ENCODE data around the gene HOXA4. TPM values are rescaled to one million over a fixed set of nuclear protein-coding genes. Genes with fewer than 3 reads are reported as not detected.

Gene HOXA4
- total RNA-seq, 1 donor from 2014 or later, result 0.98 TPM

DNA sequence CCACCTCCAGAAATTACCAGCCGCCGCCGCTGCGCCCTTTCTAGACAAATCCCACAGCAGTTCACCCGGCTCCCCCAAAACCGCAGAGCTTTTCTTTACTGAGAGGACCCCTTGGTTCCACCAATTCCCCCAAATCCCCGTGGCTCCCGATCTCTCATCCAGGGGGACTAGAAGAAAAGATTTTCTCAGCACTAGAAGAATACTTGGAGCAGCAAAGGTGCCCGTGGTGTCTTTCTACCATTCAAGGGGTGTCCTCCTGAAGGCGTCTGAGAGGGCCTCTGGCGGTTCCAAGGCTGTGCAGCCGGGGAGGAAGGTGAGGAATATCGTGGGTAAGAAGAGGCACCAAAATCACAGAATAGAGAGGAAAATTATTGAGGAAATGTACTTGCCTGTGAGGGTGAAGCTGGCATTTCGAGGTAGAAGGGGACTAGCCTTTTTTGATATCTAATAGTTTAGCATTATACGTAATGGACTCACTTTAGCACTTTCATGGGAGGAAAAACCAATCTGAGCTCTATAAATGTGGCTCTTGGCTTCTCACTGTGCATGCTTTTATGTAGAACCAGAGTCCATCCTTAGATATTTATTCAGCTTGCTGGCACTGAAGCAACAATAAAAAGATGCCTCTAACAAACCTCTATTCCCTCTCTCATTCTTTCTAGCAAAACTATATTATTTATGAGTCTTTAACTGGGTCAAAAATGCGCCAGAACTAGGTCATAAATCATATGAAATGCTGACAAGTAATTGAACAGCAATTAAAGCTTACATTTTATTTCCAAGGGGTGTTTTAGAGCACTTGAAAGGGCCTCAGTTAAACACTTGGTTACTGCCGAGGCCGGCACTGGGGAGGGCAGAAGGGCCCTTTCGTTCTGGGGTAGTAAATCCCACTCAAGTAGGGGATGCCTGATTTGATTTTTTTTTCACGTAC lies 14.3 kb downstream of the HOXA4 start:
- TF ChIP-seq, protein P1, sequence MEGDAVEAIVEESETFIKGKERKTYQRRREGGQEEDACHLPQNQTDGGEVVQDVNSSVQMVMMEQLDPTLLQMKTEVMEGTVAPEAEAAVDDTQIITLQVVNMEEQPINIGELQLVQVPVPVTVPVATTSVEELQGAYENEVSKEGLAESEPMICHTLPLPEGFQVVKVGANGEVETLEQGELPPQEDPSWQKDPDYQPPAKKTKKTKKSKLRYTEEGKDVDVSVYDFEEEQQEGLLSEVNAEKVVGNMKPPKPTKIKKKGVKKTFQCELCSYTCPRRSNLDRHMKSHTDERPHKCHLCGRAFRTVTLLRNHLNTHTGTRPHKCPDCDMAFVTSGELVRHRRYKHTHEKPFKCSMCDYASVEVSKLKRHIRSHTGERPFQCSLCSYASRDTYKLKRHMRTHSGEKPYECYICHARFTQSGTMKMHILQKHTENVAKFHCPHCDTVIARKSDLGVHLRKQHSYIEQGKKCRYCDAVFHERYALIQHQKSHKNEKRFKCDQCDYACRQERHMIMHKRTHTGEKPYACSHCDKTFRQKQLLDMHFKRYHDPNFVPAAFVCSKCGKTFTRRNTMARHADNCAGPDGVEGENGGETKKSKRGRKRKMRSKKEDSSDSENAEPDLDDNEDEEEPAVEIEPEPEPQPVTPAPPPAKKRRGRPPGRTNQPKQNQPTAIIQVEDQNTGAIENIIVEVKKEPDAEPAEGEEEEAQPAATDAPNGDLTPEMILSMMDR (IDR thresholded peaks at IDR 0.05), result no peak
- TF ChIP-seq POLR2A (IDR thresholded peaks at IDR 0.05) (no peak), POLR2AphosphoS5 (IDR thresholded peaks at IDR 0.05; ENCODE audit: insufficient read depth in 1 of 2, low read depth in 1 of 2) (no peak)
- H3K27me3 ChIP-seq, result no peaks in the 10 kb centered on the region
- peaks cover 13% of the 10 kb centered on the region for H3K4me1 ChIP-seq
- intact Hi-C loops (cut with DNase I), result no loop called here
- H3K9me3 ChIP-seq, result no peaks in the 10 kb centered on the region
- no peaks in the 10 kb centered on the region for H3K36me3 ChIP-seq
- DNase-seq (ENCODE audit: extremely low spot score in 2 of 2), result peak in 1 of 2 donors; percentile 77
- no peak overlapping the region for H3K27ac ChIP-seq
- H3K4me3 ChIP-seq, result no peak overlapping the region

DNA sequence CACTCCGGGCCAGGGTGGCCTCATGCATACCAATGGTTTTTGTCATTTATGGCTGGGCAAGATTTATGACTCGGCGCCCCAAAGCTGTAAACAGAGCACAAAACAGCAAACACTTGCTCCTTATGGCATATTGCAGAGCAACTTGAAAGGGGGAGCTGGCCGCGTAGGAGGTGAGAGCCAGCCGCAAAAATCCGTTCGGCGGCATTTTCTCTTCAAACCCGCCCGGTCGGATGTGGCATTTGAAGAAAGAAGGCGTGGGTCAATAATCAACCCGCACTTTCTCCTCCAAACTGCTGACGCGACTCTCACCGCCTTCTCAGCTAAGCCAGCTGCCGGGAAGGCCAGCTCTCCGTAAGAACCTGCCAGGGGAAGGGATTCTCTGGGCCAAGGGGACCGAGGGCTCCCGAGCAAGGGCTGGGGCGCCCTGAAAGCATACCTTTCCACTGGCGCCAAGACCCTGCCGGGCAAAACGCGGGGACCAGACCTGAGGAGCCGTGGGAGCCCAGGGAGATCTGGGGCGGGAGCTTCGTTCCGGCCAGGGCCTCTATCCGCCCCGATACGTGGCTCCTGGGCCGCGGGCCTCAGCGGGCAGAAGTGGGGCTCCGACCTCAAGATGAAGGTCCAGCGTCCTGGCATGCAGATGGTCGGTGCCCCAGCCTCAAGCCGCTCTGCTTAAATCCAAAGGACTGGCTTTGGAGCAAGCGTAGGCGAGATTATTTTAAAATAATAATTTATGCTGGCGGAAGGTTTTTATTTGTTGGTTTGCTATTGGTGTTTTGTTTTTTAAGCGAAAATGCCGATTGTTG lies 15.1 kb downstream of the HOXA4 start:
- Histone ChIP-seq H3K9me3 (no peaks in the 10 kb centered on the region), H3K4me1 (peaks cover 13% of the 10 kb centered on the region), H3K36me3 (no peaks in the 10 kb centered on the region), H3K4me3 (peak overlapping the region in 1 of 2 donors; percentile 28), H3K27me3 (no peaks in the 10 kb centered on the region), H3K27ac (no peak overlapping the region)
- peak in 1 of 2 donors; percentile 82 for DNase-seq (ENCODE audit: extremely low spot score in 2 of 2)
- intact Hi-C loops (cut with DNase I), result no loop called here
- TF ChIP-seq, protein P1 (IDR thresholded peaks at IDR 0.05), result no peak
- TF ChIP-seq POLR2AphosphoS5 (IDR thresholded peaks at IDR 0.05; ENCODE audit: insufficient read depth in 1 of 2, low read depth in 1 of 2) (no peak), POLR2A (IDR thresholded peaks at IDR 0.05) (no peak)

DNA sequence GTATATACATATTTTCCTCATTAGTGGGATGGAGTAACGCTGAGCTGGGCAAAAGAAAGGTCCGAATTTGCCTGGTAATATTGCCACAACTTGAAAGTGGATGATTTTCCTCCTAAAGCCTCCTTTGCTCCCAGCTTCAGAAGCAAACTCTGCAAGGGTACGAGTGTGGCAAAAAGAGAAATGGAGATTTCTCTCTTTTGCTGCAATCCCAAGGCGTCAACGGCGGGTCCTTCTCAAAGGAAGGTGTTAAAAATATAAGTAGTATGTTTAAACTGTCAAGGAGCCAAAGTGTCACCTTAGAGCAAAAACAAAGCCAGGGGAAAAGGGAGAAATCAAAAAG lies 15.7 kb downstream of the HOXA4 start:
- DNase-seq (ENCODE audit: extremely low spot score in 2 of 2), result peak in 1 of 2 donors; percentile 61
- Histone ChIP-seq H3K9me3 (no peaks in the 10 kb centered on the region), H3K27ac (no peak overlapping the region), H3K27me3 (no peaks in the 10 kb centered on the region), H3K36me3 (no peaks in the 10 kb centered on the region), H3K4me1 (peaks cover 13% of the 10 kb centered on the region), H3K4me3 (no peak overlapping the region)
- intact Hi-C loops (cut with DNase I), result no loop called here
- TF ChIP-seq POLR2A (IDR thresholded peaks at IDR 0.05) (no peak), POLR2AphosphoS5 (IDR thresholded peaks at IDR 0.05; ENCODE audit: insufficient read depth in 1 of 2, low read depth in 1 of 2) (no peak)

DNA sequence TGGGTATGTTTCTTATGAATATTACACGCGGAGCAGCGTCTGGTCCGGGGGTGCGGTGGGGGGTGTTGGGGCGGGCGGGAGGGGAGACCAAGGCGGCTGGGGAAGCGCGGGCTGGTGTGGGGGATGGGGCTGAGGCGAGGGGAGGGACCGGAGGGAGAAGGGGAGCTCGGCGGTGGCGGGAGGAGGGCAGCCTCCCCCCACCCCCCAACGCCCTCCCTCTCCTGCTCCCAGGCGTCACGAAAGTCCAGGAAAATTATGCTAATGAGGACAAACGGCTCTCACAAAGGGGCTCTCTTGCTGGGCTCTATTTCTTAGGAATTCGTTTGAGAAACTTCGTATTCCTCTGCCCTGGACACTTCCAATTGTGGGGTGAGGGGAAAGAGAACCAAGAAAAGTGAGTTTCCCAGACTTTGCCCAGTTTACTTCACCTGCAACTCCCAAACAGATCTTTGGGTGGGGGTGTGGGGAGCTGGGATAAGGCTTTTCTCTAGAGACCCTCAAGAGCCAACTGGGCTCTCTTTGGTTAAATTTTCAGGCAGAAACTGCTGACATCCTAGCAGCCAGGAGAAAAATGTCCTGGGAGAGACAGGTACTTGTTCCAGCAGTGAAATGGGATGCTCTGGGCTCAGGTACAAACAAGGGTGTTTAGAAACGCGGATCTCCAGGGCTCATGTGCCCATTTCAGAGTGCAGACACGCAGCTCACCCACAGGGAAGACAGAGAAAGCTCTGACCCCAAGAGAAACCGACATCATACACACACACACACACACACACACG lies 16.4 kb downstream of the HOXA4 start:
- intact Hi-C loops (cut with DNase I), result no loop called here
- H3K4me3 ChIP-seq, result peak overlapping the region; percentile 50 to 53
- H3K27me3 ChIP-seq, result no peaks in the 10 kb centered on the region
- DNase-seq (ENCODE audit: extremely low spot score in 2 of 2), result peak in 1 of 2 donors; percentile 46
- TF ChIP-seq, protein P1 (IDR thresholded peaks at IDR 0.05), result no peak
- TF ChIP-seq POLR2AphosphoS5 (IDR thresholded peaks at IDR 0.05; ENCODE audit: insufficient read depth in 1 of 2, low read depth in 1 of 2) (no peak), POLR2A (IDR thresholded peaks at IDR 0.05) (no peak)
- H3K36me3 ChIP-seq, result no peaks in the 10 kb centered on the region
- H3K27ac ChIP-seq, result peak overlapping the region; percentile 75
- H3K9me3 ChIP-seq, result no peaks in the 10 kb centered on the region
- peaks cover 13% of the 10 kb centered on the region for H3K4me1 ChIP-seq
